Islet of Langerhans (tissue), 1 donor: ENCODE data around the gene STIL.

Experiments
- FAIRE-seq: peaks from one replicate; lab custom pipeline; 2011; peaks lifted over from hg19 to GRCh38; lab: Jason Lieb, UNC

The STIL gene

GRCh38 chr1:47235241-47235681 lies 78.7 kb downstream of the STIL start:
- FAIRE-seq, result no peak

GRCh38 chr1:47233186-47233585 lies 80.8 kb downstream of the STIL start:
- FAIRE-seq, result no peak

GRCh38 chr1:47232187-47232874 lies 81.6 kb downstream of the STIL start, which contains the start of gene TAL1:
TSS of gene TAL1 (minus strand) at chr1:47232225. CDS start at chr1:47225888, 6,337 bp downstream.
- no peak for FAIRE-seq

- no peak for FAIRE-seq
These were observed 82.4 kb downstream of the STIL start for GRCh38 chr1:47231301-47232186.

- FAIRE-seq, result no peak
These were observed 83.2 kb downstream of the STIL start for GRCh38 chr1:47230692-47231300.

GRCh38 chr1:47229886-47230691 lies 83.9 kb downstream of the STIL start:
- FAIRE-seq, result no peak

GRCh38 chr1:47229031-47229885 lies 84.7 kb downstream of the STIL start:
- FAIRE-seq, result no peak

GRCh38 chr1:47228644-47229030 lies 85.3 kb downstream of the STIL start:
- FAIRE-seq, result no peak

- no peak for FAIRE-seq
These were observed 86.4 kb downstream of the STIL start for GRCh38 chr1:47227341-47228232.

- no peak for FAIRE-seq
These were observed 87.1 kb downstream of the STIL start for GRCh38 chr1:47226839-47227215.

GRCh38 chr1:47226121-47226838 lies 87.7 kb downstream of the STIL start:
- no peak for FAIRE-seq

- FAIRE-seq, result no peak
These were observed 88.4 kb downstream of the STIL start for GRCh38 chr1:47225430-47226100.

GRCh38 chr1:47224676-47225399 lies 89.1 kb downstream of the STIL start:
- FAIRE-seq, result no peak

- no peak for FAIRE-seq
These were observed 89.8 kb downstream of the STIL start for GRCh38 chr1:47223921-47224675.

GRCh38 chr1:47223174-47223920 lies 90.6 kb downstream of the STIL start:
- no peak for FAIRE-seq

GRCh38 chr1:47222476-47222875 lies 91.5 kb downstream of the STIL start:
- no peak for FAIRE-seq
